ENCODE measurements around the gene WASF2.

The WASF2 gene

DNA sequence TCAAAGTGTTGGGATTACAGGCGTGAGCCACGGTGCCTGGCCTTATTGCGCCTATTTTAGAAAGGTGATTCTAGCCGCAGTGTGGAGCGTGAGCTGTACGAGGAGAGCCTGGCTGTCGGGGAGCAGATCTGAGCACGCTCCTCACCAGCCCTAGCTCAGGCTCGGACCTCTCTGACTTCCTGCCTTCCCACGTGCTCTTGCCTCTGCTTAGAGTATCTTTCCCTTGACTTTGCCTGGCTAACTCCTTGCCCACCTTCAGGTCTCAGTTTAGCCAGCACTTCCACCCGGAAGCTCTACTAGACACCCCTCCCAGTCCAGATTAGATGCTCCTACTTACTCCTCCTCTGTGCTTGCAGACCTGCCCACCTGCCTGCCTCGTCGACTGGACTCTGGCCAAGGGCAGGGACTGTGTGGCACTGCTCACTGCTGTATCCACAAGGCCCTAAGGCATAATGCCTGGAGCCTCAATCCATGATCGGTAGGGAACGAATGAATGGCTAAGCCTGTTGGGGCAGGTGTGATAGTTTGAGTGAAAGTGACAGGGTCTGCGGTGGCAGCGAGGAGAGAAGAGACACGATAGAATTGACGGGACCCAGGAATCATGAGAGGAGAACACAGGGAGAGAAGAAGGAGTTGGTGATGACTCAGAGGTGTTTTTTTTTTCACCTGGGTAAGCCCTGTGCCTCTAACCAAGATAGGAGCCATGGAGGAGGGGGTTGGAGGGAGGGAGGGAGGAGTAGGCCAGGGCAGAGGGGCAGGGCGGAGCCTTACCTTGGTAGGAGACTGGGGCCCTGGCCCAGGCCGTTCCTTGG lies 28.1 kb upstream of the WASF2 start:
- no peaks in the 10 kb centered on the region for H4K20me1 ChIP-seq (ENCODE audit: low read depth, low read length)
- no peak overlapping the region for H3K4me2 ChIP-seq (ENCODE audit: low read depth, low read length, poor library complexity, severe bottlenecking)
- H3K9me2 ChIP-seq (replicated peaks; ENCODE audit: insufficient read depth, low read length), result no peaks in the 10 kb centered on the region
- TF ChIP-seq EZH2phosphoT487 (conservative IDR thresholded peaks at IDR 0.05; ENCODE audit: low read length) (no peak), CTCF (IDR thresholded peaks at IDR 0.05; ENCODE audit: insufficient read depth, low read length, poor library complexity, severe bottlenecking) (no peak)
- no peaks in the 10 kb centered on the region for H3F3A ChIP-seq (ENCODE audit: insufficient read depth)
- no peaks in the 10 kb centered on the region for H3K36me3 ChIP-seq (ENCODE audit: low read length)
- H3K79me2 ChIP-seq (ENCODE audit: insufficient read depth, low read length), result no peaks in the 10 kb centered on the region
- H2AFZ ChIP-seq (ENCODE audit: low read depth, low read length, severe bottlenecking), result no peak overlapping the region
- no peak overlapping the region for H3K4me3 ChIP-seq (ENCODE audit: insufficient read depth, low read length, poor library complexity, severe bottlenecking)
- no peaks in the 10 kb centered on the region for H3K9me3 ChIP-seq (ENCODE audit: insufficient read depth, low read length)
- no peak overlapping the region for H3K9ac ChIP-seq (ENCODE audit: low read length)
- no peak overlapping the region for H3K27ac ChIP-seq (ENCODE audit: low read depth, low read length)
- no peaks in the 10 kb centered on the region for H3K27me3 ChIP-seq (ENCODE audit: low read length)

GRCh38 chr1:27517301-27517700 lies 27.3 kb upstream of the WASF2 start:
- H3K9me2 ChIP-seq (replicated peaks; ENCODE audit: insufficient read depth, low read length), result no peaks in the 10 kb centered on the region
- no peaks in the 10 kb centered on the region for H3K36me3 ChIP-seq (ENCODE audit: low read length)
- no peak overlapping the region for H2AFZ ChIP-seq (ENCODE audit: low read depth, low read length, severe bottlenecking)
- no peak overlapping the region for H3K9ac ChIP-seq (ENCODE audit: low read length)
- no peaks in the 10 kb centered on the region for H3K79me2 ChIP-seq (ENCODE audit: insufficient read depth, low read length)
- H3K9me3 ChIP-seq (ENCODE audit: insufficient read depth, low read length), result no peaks in the 10 kb centered on the region
- TF ChIP-seq CTCF (IDR thresholded peaks at IDR 0.05; ENCODE audit: insufficient read depth, low read length, poor library complexity, severe bottlenecking) (no peak), EZH2phosphoT487 (conservative IDR thresholded peaks at IDR 0.05; ENCODE audit: low read length) (no peak)
- H4K20me1 ChIP-seq (ENCODE audit: low read depth, low read length), result no peaks in the 10 kb centered on the region
- H3F3A ChIP-seq (ENCODE audit: insufficient read depth), result no peaks in the 10 kb centered on the region
- H3K27me3 ChIP-seq (ENCODE audit: low read length), result no peaks in the 10 kb centered on the region
- no peak overlapping the region for H3K27ac ChIP-seq (ENCODE audit: low read depth, low read length)
- no peak overlapping the region for H3K4me3 ChIP-seq (ENCODE audit: insufficient read depth, low read length, poor library complexity, severe bottlenecking)
- H3K4me2 ChIP-seq (ENCODE audit: low read depth, low read length, poor library complexity, severe bottlenecking), result no peak overlapping the region

DNA sequence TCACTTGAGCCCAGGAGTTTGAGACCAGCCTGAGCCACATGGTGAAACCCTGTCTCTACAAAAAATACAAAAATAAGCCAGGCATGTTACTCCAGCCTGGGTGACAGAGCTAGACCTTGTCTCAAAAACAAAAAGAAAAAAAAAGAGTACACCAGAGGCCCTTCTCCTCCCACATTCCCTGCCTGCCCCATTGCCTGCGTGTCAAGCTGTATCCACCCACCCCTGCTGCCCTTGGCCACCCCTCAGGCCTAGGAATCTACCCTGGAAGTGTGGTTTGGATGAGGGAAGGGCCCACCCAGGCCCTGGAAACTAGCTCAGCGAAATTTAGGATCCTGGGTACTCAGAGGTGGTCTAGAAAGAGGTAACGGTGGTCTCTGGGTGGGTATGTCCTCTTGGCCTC lies 25.7 kb upstream of the WASF2 start:
- Histone ChIP-seq H2AFZ (ENCODE audit: low read depth, low read length, severe bottlenecking) (no peak overlapping the region), H3K4me2 (ENCODE audit: low read depth, low read length, poor library complexity, severe bottlenecking) (no peak overlapping the region), H3K4me3 (ENCODE audit: insufficient read depth, low read length, poor library complexity, severe bottlenecking) (no peak overlapping the region), H4K20me1 (ENCODE audit: low read depth, low read length) (no peaks in the 10 kb centered on the region), H3K36me3 (ENCODE audit: low read length) (no peaks in the 10 kb centered on the region), H3K27me3 (ENCODE audit: low read length) (no peaks in the 10 kb centered on the region), H3K9me3 (ENCODE audit: insufficient read depth, low read length) (no peaks in the 10 kb centered on the region), H3K27ac (ENCODE audit: low read depth, low read length) (no peak overlapping the region), H3K9ac (ENCODE audit: low read length) (no peak overlapping the region), H3K9me2 (replicated peaks; ENCODE audit: insufficient read depth, low read length) (no peaks in the 10 kb centered on the region), H3K79me2 (ENCODE audit: insufficient read depth, low read length) (no peaks in the 10 kb centered on the region), H3F3A (ENCODE audit: insufficient read depth) (no peaks in the 10 kb centered on the region)
- TF ChIP-seq EZH2phosphoT487 (conservative IDR thresholded peaks at IDR 0.05; ENCODE audit: low read length) (no peak), CTCF (IDR thresholded peaks at IDR 0.05; ENCODE audit: insufficient read depth, low read length, poor library complexity, severe bottlenecking) (no peak)

Data from SU-DHL-6 (cell line).